ENCODE results near the gene MTG1. TPM values are rescaled to one million over a fixed set of nuclear protein-coding genes. Genes with fewer than 3 reads are reported as not detected.

MTG1 gene
- total and polyA plus RNA-seq, 7 donors, result 14.0 to 63.6 (median 27.6) TPM

DNA sequence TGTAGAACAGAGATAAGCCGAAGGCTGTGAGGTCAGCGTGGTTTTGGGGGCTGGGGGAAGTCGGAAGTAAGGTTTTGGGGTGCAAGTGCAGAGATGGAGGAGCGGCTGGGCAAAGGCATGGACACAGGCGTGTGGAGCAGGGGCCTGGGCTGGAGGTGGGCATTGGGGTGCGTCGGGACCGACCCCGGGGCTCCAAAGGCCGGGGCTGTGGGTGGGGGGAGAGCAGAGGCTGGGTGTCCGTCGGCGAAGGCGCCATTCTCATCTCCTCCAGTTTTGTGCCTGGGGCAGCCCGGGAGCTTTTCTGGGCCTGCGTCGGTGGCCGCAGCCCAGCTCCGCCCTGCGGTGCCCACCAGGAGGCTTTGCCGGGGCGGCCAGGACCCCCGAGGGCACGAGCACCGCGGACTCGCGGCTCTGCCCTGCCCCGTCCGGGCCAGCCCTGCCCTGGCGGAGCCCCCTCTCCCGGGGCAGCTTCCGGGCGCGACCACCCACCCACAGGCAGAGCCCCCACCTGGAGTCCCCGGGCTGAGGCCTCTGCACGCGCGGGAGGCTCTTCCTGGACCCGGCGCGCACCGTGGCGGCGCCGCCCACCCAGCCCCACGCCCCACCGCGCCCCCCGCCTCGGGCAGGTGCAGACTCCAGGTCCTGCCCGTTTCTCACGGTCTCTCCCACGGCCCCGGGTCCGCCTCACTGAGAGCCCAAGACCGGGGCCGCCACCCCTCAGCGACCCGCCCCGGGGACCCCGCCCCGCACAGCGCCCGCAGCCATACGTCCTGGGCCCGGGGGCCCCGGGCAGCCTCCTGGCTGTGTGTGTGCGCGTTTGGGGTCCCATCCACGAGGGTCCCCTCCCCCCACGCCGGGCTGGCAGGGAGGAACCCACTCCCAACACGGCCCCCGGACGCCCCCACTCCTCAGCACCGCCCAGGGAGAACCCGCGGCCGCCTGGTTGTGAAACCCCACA lies 52.1 kb downstream of the MTG1 start:
- DNase-seq, result no peak
- Histone ChIP-seq H3K27ac (no peak overlapping the region), H3K4me1 (no peaks in the 10 kb centered on the region), H3K9me3 (peaks cover 0 to 20% (median 10%) of the 10 kb centered on the region in 4 donors), H3K36me3 (no peaks in the 10 kb centered on the region), H3K27me3 (no peaks in the 10 kb centered on the region), H3K4me3 (no peak overlapping the region)
- intact Hi-C loops (cut with DNase I), result no loop called here
- WGBS, 2 donors, result 63 to 76% methylated on average over 80 of the region's 80 CpGs
- no peak for TF ChIP-seq POLR2A (IDR thresholded peaks at IDR 0.05)
- TF ChIP-seq POLR2AphosphoS5 (IDR thresholded peaks at IDR 0.05), result no peak

DNA sequence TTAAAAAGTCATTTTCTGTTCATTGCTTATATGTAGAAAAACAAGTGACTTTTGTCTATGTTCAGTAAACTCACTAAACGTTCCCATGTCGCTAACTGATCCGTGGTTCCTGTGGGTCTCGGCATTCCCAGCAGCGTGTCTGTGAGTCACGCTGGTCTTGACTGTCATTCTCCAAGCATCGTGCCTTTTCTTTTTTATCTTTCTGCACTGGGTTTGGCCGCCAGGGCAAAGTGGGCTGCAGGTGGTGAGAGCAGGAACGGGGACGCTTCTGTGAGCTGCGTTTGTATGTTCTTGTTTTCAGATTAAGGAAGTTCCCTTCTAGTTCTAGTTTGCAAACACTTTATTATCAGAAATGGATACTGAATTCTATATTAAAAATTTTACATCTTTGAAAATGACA lies 53.0 kb downstream of the MTG1 start:
- Histone ChIP-seq H3K27ac (no peak overlapping the region), H3K36me3 (no peaks in the 10 kb centered on the region), H3K27me3 (no peaks in the 10 kb centered on the region), H3K9me3 (peaks cover 0 to 20% (median 10%) of the 10 kb centered on the region in 4 donors), H3K4me1 (no peaks in the 10 kb centered on the region), H3K4me3 (no peak overlapping the region)
- WGBS, 2 donors, result 88 to 91% methylated on average over 11 of the region's 11 CpGs
- intact Hi-C loops (cut with DNase I), result no loop called here
- TF ChIP-seq EP300 (IDR thresholded peaks at IDR 0.05), result no peak
- TF ChIP-seq POLR2AphosphoS5 (IDR thresholded peaks at IDR 0.05), result no peak
- TF ChIP-seq POLR2A (IDR thresholded peaks at IDR 0.05), result no peak
- DNase-seq, result no peak

DNA sequence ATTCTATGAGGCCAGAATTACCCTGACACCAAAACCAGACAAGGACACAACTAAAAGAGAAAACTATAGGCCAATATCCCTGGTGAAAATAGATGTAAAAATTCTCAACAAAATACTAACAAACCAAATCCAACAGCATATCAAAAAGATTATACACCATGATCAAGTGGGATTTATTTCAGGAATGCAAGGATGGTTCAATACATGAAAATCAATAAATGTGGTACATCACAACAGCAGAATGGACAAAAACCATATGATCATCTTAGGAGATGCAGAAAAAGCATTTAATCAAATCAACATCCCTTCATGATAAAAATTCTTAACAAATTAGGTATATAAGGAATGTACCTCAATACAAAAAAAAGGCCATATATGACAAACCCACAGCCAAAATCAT lies 54.2 kb downstream of the MTG1 start:
- no peak for DNase-seq
- H3K36me3 ChIP-seq, result no peaks in the 10 kb centered on the region
- H3K9me3 ChIP-seq, result peaks cover 0 to 20% (median 10%) of the 10 kb centered on the region in 4 donors
- intact Hi-C loops (cut with DNase I), result no loop called here
- TF ChIP-seq EP300 (IDR thresholded peaks at IDR 0.05) (no peak), POLR2AphosphoS5 (IDR thresholded peaks at IDR 0.05) (no peak), POLR2A (IDR thresholded peaks at IDR 0.05) (no peak)
- TF ChIP-seq, protein P1, sequence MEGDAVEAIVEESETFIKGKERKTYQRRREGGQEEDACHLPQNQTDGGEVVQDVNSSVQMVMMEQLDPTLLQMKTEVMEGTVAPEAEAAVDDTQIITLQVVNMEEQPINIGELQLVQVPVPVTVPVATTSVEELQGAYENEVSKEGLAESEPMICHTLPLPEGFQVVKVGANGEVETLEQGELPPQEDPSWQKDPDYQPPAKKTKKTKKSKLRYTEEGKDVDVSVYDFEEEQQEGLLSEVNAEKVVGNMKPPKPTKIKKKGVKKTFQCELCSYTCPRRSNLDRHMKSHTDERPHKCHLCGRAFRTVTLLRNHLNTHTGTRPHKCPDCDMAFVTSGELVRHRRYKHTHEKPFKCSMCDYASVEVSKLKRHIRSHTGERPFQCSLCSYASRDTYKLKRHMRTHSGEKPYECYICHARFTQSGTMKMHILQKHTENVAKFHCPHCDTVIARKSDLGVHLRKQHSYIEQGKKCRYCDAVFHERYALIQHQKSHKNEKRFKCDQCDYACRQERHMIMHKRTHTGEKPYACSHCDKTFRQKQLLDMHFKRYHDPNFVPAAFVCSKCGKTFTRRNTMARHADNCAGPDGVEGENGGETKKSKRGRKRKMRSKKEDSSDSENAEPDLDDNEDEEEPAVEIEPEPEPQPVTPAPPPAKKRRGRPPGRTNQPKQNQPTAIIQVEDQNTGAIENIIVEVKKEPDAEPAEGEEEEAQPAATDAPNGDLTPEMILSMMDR (IDR thresholded peaks at IDR 0.05), result no peak
- no peaks in the 10 kb centered on the region for H3K4me1 ChIP-seq
- no peak overlapping the region for H3K4me3 ChIP-seq
- no peaks in the 10 kb centered on the region for H3K27me3 ChIP-seq
- H3K27ac ChIP-seq, result no peak overlapping the region

DNA sequence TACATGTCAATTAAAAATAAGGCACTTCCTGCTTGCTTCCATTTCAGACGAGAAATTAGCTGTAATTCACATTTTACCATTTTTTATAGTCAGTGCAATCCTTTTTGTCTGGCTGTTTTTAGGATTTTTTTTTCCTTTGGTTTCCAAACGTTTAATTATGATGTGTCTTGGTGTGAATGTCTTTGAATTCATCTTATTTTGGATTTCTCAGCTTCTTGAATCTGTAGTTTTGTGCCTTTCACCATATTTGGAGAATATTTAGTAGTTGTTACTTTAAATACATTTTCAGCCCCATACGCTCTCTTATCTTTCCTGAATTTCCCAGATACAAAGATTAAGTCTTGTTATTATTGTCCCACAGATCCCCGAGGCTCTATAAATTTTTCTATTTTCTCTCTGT lies 57.4 kb downstream of the MTG1 start:
- Histone ChIP-seq H3K27me3 (no peaks in the 10 kb centered on the region), H3K4me1 (no peaks in the 10 kb centered on the region), H3K36me3 (no peaks in the 10 kb centered on the region), H3K4me3 (no peak overlapping the region), H3K27ac (no peak overlapping the region), H3K9me3 (peaks cover 0 to 15% (median 8%) of the 10 kb centered on the region in 4 donors)
- WGBS, 2 donors, result 41 to 58% methylated on average over 4 of the region's 4 CpGs
- intact Hi-C loops (cut with DNase I), result no loop called here
- DNase-seq, result no peak
- no peak for TF ChIP-seq POLR2A (IDR thresholded peaks at IDR 0.05)
- TF ChIP-seq POLR2AphosphoS5 (IDR thresholded peaks at IDR 0.05), result no peak
- TF ChIP-seq, protein P1 (IDR thresholded peaks at IDR 0.05), result no peak
- TF ChIP-seq EP300 (IDR thresholded peaks at IDR 0.05), result no peak

DNA sequence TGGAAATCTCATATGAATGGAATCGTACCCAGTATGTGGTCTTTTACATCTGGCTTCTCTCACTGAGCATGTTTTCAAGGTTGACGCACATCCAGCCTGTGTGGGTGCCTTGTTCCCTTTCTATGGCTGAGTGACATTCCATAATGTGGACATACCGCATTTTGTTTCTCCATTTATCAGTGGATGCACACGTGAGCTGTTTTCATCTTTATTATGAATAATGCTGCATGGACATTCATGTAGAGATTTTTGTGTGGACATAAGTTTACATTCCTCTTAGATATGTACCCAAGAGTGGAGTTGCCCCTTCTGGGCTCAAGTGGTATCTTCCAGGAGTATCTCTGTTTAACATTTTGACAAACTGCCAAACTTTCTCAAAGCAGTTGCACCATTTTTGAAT lies 58.5 kb downstream of the MTG1 start:
- no peaks in the 10 kb centered on the region for H3K27me3 ChIP-seq

More for the DNA sequence above, 58.5 kb downstream of the MTG1 start:
- DNase-seq, result no peak
- intact Hi-C loops (cut with DNase I), result no loop called here
- no peak overlapping the region for H3K4me3 ChIP-seq
- no peak overlapping the region for H3K27ac ChIP-seq
- 81 to 83% methylated on average over 4 of the region's 4 CpGs for WGBS, 2 donors
- H3K9me3 ChIP-seq, result peaks cover 0 to 9% (median 4%) of the 10 kb centered on the region in 4 donors
- no peaks in the 10 kb centered on the region for H3K36me3 ChIP-seq
- H3K4me1 ChIP-seq, result no peaks in the 10 kb centered on the region
- TF ChIP-seq POLR2A (IDR thresholded peaks at IDR 0.05) (no peak), EP300 (IDR thresholded peaks at IDR 0.05) (no peak), POLR2AphosphoS5 (IDR thresholded peaks at IDR 0.05) (no peak)
- TF ChIP-seq, protein P1 (IDR thresholded peaks at IDR 0.05), result no peak

Measured in sigmoid colon (tissue), 7 donors.